Measurements from ENCODE around the gene DAZL.
"Not testable (repeated sequence)": the region's sequence is repeated elsewhere in the genome, so short reads cannot be mapped to it uniquely, and the experiment has no call there.

DAZL gene

DNA sequence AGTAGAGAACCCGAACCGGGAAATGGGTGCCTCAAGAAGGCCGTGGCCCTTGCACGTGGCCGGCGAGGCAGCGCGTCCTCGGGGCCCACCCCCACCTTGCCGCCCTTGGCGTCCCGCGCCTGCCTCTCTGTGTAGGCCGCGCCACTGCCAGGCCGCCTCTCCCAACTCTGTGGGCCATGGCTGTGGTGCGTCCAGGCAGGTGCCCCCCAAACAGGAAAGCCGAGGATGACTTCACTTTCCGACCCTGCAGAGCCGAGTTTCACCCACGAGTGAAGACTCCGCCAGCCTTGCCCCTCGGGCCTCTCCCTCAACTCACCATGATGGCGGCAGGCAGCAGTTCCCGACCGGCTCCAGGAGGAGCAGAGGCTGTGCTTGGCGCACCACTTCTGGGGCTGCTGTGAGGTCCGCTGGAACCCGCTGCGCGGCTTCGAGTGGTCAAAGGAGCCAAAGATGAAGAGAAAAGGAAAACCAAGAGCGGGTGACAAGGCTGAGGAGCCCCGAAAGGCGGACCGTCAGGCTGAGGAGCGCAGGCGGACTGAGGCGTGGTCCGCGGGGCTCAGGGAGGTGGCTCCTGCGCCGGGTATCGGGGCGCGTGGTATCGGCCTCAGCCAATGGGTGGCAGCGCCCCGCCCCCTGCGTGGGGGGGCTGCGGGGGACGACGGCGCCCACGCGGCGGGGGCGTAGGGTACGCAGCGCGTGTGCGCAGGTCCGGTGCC, at the start of gene DAZL:
Gene DAZL, minus strand, starts transcription at position 537 of the 716 bp plus-strand sequence. Its CDS starts 218 bp downstream, at position 319.
- no peak for DNase-seq (ENCODE audit: extremely low read depth in 1 of 2, low read depth in 1 of 2)

DNA sequence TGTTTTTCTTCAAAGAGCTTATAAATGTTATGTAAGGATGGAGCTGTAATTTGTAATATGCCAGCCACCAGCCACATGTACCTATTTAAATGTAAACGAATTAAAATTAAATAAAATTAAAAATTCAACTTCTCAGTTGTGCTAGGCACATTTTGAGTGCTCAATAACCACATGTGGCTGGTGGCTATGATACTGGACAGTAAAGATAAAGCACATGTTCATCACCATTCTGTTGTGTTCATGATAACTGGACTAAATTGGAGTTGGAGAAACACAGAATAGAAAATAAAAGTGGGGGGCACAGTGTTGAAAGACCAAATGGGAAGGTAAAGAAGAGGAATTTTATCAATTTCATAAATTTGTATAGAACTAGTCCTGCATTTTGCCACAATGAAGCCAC, 49.8 kb upstream of the DAZL start:
- no peak for DNase-seq (ENCODE audit: extremely low read depth in 1 of 2, low read depth in 1 of 2)

- DNase-seq (ENCODE audit: extremely low read depth in 1 of 2, low read depth in 1 of 2): no peak
Observed at GRCh38 chr3:16653712-16654111, 48.5 kb upstream of the DAZL start.

- no peak for DNase-seq (ENCODE audit: extremely low read depth in 1 of 2, low read depth in 1 of 2)
Observed at GRCh38 chr3:16647668-16648067, 42.4 kb upstream of the DAZL start.

GRCh38 chr3:16639806-16640205, 34.6 kb upstream of the DAZL start:
- DNase-seq (ENCODE audit: extremely low read depth in 1 of 2, low read depth in 1 of 2): no peak

DNA sequence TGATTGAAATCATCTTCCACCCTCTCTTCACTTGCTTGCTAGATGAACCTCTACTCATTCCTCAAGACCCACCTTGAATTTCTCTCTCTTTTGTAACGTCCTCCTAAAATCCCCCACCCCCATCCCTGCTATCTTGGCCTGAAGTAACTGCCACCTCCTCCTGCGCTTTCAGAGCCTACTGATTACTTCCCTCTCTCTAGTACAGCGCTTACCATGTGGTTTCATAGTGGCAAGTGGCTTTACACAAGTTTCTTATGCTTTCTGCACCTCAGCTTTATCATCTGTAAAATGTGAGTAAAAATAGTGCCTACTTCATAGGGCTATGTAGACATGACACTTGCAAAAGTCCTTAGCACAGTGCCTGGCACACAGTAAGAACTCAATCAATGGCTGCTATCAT, 28.7 kb upstream of the DAZL start:
- no peak for DNase-seq (ENCODE audit: extremely low read depth in 1 of 2, low read depth in 1 of 2)

GRCh38 chr3:16632395-16632794, 27.2 kb upstream of the DAZL start:
- DNase-seq (ENCODE audit: extremely low read depth in 1 of 2, low read depth in 1 of 2): no peak

- no peak for DNase-seq (ENCODE audit: extremely low read depth in 1 of 2, low read depth in 1 of 2)
Observed at GRCh38 chr3:16618721-16619120, 13.5 kb upstream of the DAZL start.

DNA sequence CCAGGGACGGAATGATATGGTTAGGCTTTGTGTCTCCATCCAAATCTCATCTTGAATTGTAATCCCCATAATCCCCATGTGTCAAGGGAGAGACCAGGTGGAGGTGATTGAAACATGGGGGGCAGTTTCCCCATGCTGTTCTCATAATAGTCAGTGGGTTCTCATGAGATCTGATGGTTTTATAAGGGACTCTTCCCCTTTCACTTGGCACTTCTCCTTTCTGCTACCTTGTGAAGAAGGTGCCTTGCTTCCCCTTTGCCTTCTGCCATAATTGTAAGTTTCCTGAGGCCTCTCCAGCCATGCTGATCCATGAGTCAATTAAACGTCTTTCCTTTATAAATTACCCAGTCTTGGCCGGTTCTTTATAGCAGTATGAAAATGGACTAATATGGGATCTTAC, 11.9 kb upstream of the DAZL start:
- DNase-seq (ENCODE audit: extremely low read depth in 1 of 2, low read depth in 1 of 2): not testable (repeated sequence)

DNA sequence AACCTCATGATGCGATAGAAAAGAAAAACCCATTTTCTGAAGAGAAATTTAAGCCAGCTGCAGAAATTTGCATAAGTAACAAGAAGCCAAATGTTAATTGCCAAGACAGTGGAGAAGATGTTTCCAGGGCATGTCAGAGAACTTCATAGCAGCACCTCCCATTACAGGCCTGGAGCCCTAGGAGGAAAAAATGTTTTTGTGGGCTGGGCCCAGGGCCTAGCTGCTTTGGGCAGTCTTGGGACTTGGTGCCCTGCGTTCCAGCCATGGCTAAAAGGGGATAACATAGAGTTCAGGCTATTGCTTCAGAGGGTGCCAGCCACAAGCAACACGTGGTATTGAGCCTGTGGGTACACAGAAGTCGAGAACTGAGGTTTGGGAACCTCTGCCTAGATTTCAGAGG, 10.9 kb upstream of the DAZL start:
- no peak for DNase-seq (ENCODE audit: extremely low read depth in 1 of 2, low read depth in 1 of 2)

DNA sequence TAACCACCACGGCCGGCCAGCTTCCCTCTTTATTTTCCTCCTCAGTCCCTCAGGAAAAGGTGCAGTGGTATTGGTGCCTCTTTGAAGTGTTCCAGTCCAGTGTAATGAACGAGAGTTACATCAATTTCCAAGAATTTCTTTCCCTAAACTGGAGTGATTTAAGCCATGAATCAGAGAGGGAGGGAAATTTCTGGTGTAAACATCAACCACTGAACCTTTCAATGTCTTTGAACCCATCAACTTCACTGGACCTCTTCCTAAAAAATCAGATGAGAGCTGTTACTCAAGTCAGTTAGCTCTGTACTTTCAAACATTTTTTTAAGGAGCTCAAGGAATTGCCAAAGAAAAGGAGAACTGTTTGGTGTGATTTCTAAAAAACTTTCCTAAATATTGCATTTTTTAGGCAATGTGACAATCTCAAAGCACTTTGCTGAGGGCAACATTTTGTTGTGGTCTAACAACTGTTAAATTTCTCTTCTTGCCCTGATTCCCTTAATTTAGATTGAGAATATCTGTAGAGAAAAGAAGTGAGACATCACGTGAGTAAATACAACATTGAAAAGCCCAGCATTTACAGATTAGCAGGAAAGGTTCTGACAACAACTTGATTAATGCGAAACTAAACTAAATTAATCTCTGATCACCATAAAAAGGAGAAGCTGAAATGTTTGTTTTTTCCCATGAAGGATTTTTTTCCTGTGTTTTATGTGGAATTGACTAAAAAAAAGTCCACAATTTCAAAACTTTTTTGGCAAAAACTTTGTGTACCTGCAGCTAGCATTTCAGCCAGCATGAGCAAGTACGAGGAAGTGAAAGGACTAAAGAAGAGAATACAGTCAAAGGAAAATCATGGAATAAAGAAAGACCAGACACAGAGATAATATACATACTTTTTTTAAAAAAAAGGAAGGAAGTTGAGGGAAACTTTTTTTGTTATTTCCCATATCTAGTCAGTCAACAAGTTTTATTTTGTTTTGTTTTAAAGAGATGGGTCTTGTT, 9.1 kb upstream of the DAZL start:
- no peak for DNase-seq (ENCODE audit: extremely low read depth in 1 of 2, low read depth in 1 of 2)

DNA sequence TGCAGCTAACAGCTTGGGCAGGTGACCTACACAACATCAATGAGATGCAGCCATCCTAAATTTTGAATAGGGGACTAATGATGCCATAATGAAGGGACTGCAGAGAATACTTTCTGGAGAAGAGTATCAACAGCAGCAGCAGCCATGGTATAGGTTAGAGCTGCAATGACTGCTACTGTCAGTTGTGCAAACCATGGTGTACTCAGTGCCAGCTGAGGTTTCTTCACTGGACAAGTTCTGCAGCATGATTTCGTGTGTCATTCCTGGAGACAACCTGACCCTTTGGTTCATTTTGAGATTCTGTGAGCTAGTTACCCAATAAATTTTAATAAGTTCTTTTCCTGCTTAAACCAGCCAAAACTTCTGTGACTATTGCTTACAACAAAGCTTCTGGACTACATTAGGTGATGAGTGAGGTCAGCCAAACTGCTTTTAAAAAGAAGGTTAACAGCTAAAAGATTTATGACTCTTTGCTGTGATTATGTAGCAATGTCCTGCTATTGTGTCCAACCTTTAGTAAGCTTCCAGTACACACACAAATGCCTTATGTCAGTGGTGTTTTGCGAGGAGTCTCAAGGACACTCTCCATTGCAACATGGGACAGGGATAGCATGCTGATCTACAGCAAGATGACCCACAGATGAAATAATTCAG, 4.8 kb upstream of the DAZL start:
- DNase-seq (ENCODE audit: extremely low read depth in 1 of 2, low read depth in 1 of 2): no peak

DNA sequence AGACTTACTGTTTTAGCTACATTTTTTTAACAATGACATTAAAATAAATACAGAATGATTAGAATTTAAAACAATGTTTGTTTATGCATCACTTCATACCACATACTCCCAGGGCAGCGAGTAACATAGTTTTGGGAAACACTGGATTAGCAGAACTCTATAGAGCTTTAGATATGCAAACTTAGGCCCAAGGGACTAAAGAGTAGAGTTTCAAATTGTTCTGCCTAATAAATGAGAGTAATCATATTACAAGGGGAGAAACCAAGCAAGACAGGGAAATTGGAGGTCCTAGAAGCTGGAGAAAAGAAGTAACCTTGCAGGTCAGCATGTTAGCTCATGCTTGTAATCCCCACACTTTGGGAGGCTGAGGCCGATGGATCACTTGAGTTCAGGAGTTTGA, 3.6 kb upstream of the DAZL start:
- no peak for DNase-seq (ENCODE audit: extremely low read depth in 1 of 2, low read depth in 1 of 2)

DNA sequence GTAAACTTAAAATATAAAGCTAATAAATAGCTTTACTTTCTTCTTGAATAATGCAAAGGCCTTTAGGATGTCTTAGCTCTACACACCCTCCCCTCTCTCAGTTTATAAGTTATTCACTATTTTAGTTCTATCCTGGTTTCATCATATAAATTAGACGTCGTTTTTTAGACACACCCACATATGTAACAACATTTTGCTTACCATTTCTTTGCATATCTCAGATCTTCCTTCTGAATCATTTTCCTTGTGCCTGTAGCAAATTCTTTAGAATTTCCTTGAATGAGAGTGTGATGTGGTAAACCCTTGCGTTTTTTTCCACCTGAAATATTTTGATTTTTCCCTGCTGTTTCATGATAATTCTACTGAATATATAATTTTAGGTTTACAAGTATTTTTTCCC, 2.5 kb upstream of the DAZL start:
- DNase-seq (ENCODE audit: extremely low read depth in 1 of 2, low read depth in 1 of 2): no peak

- DNase-seq (ENCODE audit: extremely low read depth in 1 of 2, low read depth in 1 of 2): no peak
Observed at GRCh38 chr3:16606398-16606797, 1.2 kb upstream of the DAZL start.

DNA sequence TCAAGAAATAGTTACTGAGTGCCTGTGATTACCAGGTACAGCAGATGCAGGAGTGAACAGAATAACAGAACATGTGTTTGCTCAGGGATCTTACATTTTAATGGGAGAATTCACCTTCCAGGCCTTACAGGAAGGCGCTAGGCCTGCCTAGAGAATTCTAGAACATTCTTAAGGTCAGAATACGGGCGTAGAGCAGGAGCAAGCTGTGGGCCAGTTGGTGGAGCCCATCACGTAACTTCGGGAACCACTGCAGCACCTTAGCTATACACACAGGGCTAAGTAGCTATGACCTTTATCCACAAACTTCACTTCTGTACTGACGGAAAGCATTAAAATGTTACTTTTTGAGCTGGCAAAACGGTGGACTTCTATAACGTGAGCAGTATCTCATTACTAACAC, 743 bp upstream of the DAZL start:
- DNase-seq (ENCODE audit: extremely low read depth in 1 of 2, low read depth in 1 of 2): no peak

GRCh38 chr3:16604433-16604832, 790 bp downstream of the DAZL start:
- DNase-seq (ENCODE audit: extremely low read depth in 1 of 2, low read depth in 1 of 2): no peak

GRCh38 chr3:16601537-16602005, 3.7 kb downstream of the DAZL start:
- no peak for DNase-seq (ENCODE audit: extremely low read depth in 1 of 2, low read depth in 1 of 2)

- peak; percentile 67 to 79 for DNase-seq (ENCODE audit: extremely low read depth in 1 of 2, low read depth in 1 of 2)
Observed at GRCh38 chr3:16600780-16601536, 4.3 kb downstream of the DAZL start.

DNA sequence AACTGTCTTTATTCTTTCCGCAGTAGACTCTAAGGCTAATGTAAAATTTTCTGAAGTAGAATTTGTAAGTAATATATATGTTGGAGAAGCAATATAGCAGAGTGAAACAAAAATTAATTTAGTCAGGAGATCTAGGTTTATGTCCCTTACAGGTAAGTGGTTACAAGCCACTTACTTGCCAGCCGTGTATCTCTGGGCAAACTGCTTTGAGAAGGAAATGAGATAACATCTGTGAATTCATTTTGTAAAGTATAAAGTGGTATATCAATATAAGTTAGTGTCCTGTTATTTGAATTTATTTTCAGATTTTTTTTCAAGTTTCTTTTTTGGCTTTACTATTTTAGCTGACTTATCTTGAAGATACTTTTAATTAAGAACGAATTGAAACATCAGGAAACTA, 5.5 kb downstream of the DAZL start:
- no peak for DNase-seq (ENCODE audit: extremely low read depth in 1 of 2, low read depth in 1 of 2)
